ENCODE data around the gene RAI1. TPM values are rescaled to one million over a fixed set of nuclear protein-coding genes. Genes with fewer than 3 reads are reported as not detected.

Gene RAI1
- total and polyA plus RNA-seq, 10 of the 15 experiments (the other 5 are each of a cell fraction or from before 2014, with no cell fraction given), result 0.66 to 37.7 (median 6.0) TPM

- TF ChIP-seq NR2C2 (IDR thresholded peaks at IDR 0.05; ENCODE audit: borderline replicate concordance, control insufficient read depth, insufficient read length, low read depth), result no peak
- TF ChIP-seq ZBTB11 (CRISPR knock-in tag; IDR thresholded peaks at IDR 0.05), result no peak
- TF ChIP-seq IRF4 (IDR thresholded peaks at IDR 0.05; ENCODE audit: low read depth, low read length), result no peak
- no peak for TF ChIP-seq IRF5 (IDR thresholded peaks at IDR 0.05; ENCODE audit: borderline replicate concordance)
- TF ChIP-seq ZNF207 (IDR thresholded peaks at IDR 0.05; ENCODE audit: borderline replicate concordance), result no peak
- TF ChIP-seq TCF7 (IDR thresholded peaks at IDR 0.05; ENCODE audit: borderline replicate concordance), result no peak
- TF ChIP-seq, protein P1, sequence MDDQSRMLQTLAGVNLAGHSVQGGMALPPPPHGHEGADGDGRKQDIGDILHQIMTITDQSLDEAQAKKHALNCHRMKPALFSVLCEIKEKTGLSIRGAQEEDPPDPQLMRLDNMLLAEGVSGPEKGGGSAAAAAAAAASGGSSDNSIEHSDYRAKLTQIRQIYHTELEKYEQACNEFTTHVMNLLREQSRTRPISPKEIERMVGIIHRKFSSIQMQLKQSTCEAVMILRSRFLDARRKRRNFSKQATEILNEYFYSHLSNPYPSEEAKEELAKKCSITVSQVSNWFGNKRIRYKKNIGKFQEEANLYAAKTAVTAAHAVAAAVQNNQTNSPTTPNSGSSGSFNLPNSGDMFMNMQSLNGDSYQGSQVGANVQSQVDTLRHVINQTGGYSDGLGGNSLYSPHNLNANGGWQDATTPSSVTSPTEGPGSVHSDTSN (IDR thresholded peaks at IDR 0.05; ENCODE audit: insufficient replicate concordance, low read depth, low read length), result no peak
- TF ChIP-seq SMAD5 (IDR thresholded peaks at IDR 0.05; ENCODE audit: low read depth), result no peak
Observed at GRCh38 chr17:17676752-17677151, 4.5 kb upstream of the RAI1 start (continued).
